Endothelial cell of umbilical vein (primary cell): ENCODE measurements around the gene TMPRSS4. TPM values are rescaled to one million over a fixed set of nuclear protein-coding genes. Genes with fewer than 3 reads are reported as not detected.

Source experiments
- BruUV-seq: library from RNA; stranded (reverse); fragments of 400-500 nt; replicated peaks from 2 replicates; lab custom pipeline; 2021; lab: Mats Ljungman, UMichigan
- CTCF ChIA-PET: fragments of 300-600, 350-600 bp; sonication (Branson Sonifier 250); formaldehyde crosslinking; loops from one replicate; lab custom pipeline; 2021; ENCODE audit warnings: antibody characterized with exemption, inconsistent platforms; lab: Charles Lee
- POLR2A ChIA-PET: fragments of 300-600, 350-600 bp; sonication (Branson Sonifier 250); formaldehyde crosslinking; loops from one replicate; lab custom pipeline; 2021; ENCODE audit warnings: antibody characterized with exemption, inconsistent platforms; lab: Charles Lee
- DNase-seq: peaks from one replicate; pipeline ENCODE4 v3.0.0-alpha.2; 2011; ENCODE audit warnings: low read depth, low spot score
- FAIRE-seq: peaks from 2 replicates; lab custom pipeline; 2011; peaks lifted over from hg19 to GRCh38; lab: Jason Lieb, UNC
- H2AFZ ChIP-seq: 2 replicates; pipeline ENCODE4 v1.6.0; 2012; ENCODE audit warnings: low read depth, low read length, control low read depth, inconsistent platforms
- H3K27ac ChIP-seq: 2 replicates; pipeline ENCODE4 v1.5.1; 2011; ENCODE audit warnings: low read depth, mild to moderate bottlenecking, control low read depth, low read length, moderate library complexity; ENCODE audit not compliant: insufficient read depth
- H3K27me3 ChIP-seq, 2 experiments: 2 replicates each; pipeline versions ENCODE4 v1.6.0 to v1.6.1; 2011; ENCODE audit warnings: low read length in 2 of 2, mixed read lengths in 1 of 2; ENCODE audit not compliant: control insufficient read depth in 2 of 2, insufficient read depth in 2 of 2
- H3K36me3 ChIP-seq, 2 experiments: 2 replicates in 1 of 2; 3 replicates in 1 of 2; pipeline ENCODE4 v1.5.1; 2011; ENCODE audit warnings: low read length in 2 of 2, mild to moderate bottlenecking in 1 of 2, moderate library complexity in 1 of 2; ENCODE audit not compliant: control insufficient read depth in 2 of 2, insufficient read depth in 2 of 2; ENCODE audit errors: extremely low read depth in 1 of 2
- H3K4me1 ChIP-seq: 3 replicates; pipeline ENCODE4 v1.5.1; 2011; ENCODE audit warnings: mild to moderate bottlenecking, low read length; ENCODE audit not compliant: control insufficient read depth, insufficient read depth; ENCODE audit errors: extremely low read depth
- H3K4me2 ChIP-seq: 2 replicates; pipeline ENCODE4 v1.6.1; 2011; ENCODE audit warnings: low read length, control low read depth, mixed read lengths; ENCODE audit not compliant: insufficient read depth
- H3K4me3 ChIP-seq, 3 experiments: fragments of 200-600 bp in 1 of 3; sonication (generic), shearing (Covaris generic) in 1 of 3; replicated peaks in 1 of 3; 2 replicates each; pipeline ENCODE4 v1.5.1; 2011 to 2016; ENCODE audit warnings: control low read depth in 3 of 3, low read length in 3 of 3, mild to moderate bottlenecking in 2 of 3, inconsistent platforms in 1 of 3, low read depth in 1 of 3, moderate library complexity in 1 of 3; ENCODE audit not compliant: insufficient read depth in 1 of 3
- H3K79me2 ChIP-seq: 2 replicates; pipeline ENCODE4 v1.6.0; 2012; ENCODE audit warnings: low read length, inconsistent platforms; ENCODE audit not compliant: control insufficient read depth, insufficient read depth
- H3K9ac ChIP-seq: replicated peaks from 2 replicates; pipeline ENCODE3; 2011; ENCODE audit warnings: low read length, control low read depth; ENCODE audit not compliant: insufficient read depth; ENCODE audit errors: extremely low read depth
- H3K9me1 ChIP-seq: replicated peaks from 3 replicates; pipeline ENCODE4 v1.6.0; 2011; ENCODE audit warnings: mild to moderate bottlenecking, low read length; ENCODE audit not compliant: control insufficient read depth, insufficient read depth; ENCODE audit errors: extremely low read depth
- H3K9me3 ChIP-seq: replicated peaks from 2 replicates; pipeline ENCODE4 v1.5.1; 2012; ENCODE audit warnings: low read length, inconsistent platforms; ENCODE audit not compliant: control insufficient read depth, insufficient read depth
- H4K20me1 ChIP-seq: replicated peaks from 2 replicates; pipeline ENCODE3; 2011; ENCODE audit warnings: mild to moderate bottlenecking, low read length; ENCODE audit not compliant: control insufficient read depth, insufficient read depth; ENCODE audit errors: extremely low read depth
- EZH2 ChIP-seq: IDR thresholded peaks from 2 replicates; pipeline ENCODE4 v1.6.1; 2012; ENCODE audit warnings: borderline replicate concordance, low read depth, mild to moderate bottlenecking, moderate library complexity, low read length, inconsistent platforms; ENCODE audit not compliant: severe bottlenecking
- FOS ChIP-seq: IDR thresholded peaks from 2 replicates; pipeline ENCODE4 v1.6.1; 2011; ENCODE audit warnings: mild to moderate bottlenecking, low read length, moderate library complexity, borderline replicate concordance; ENCODE audit not compliant: insufficient read depth
- GATA2 ChIP-seq: IDR thresholded peaks from 2 replicates; pipeline ENCODE4 v1.7.0; 2011; ENCODE audit warnings: low read depth, mild to moderate bottlenecking, moderate library complexity, mixed read lengths, low read length; ENCODE audit not compliant: insufficient read length, insufficient read depth
- JUN ChIP-seq: IDR thresholded peaks from 2 replicates; pipeline ENCODE4 v1.6.1; 2011; ENCODE audit warnings: borderline replicate concordance, low read depth; ENCODE audit not compliant: insufficient read length, insufficient read depth
- POLR2AphosphoS5 ChIP-seq: IDR thresholded peaks from 2 replicates; pipeline ENCODE4 v1.6.1; 2012; ENCODE audit warnings: low read depth, mild to moderate bottlenecking, control low read depth, low read length, moderate library complexity; ENCODE audit not compliant: insufficient read depth
- dilution Hi-C: fragments of 300-500 bp; cut with MboI; formaldehyde crosslinking; loops from one replicate; pipeline ENCODE4 v1.15.0; 2019; ENCODE audit warnings: low sequenced_read_pairs; ENCODE audit not compliant: extremely low pct_ligation_motif_present
- intact Hi-C: fragments of 100-400 bp; cut with micrococcal nuclease; formaldehyde crosslinking; loops from one replicate; pipeline ENCODE4 v1.10.0; 2022
- polyA plus RNA-seq, 4 experiments: library from polyadenylated mRNA; depleted of rRNA in 3 of 4; stranded (reverse) in 3 of 4; unstranded in 1 of 4; fragments of >200 nt; gene quantifications; 2 replicates each; pipeline versions ENCODE4 v1.2.1 to v1.2.3, GENCODE V29; 2011 to 2012; ENCODE audit warnings: missing spikeins in 1 of 4
- total RNA-seq: library from RNA; stranded (reverse); gene quantifications from 2 replicates; pipeline ENCODE4 v1.2.3, GENCODE V29; 2021

Gene TMPRSS4
- total and polyA plus RNA-seq, 2 donors (not counting 3 experiments of a cell fraction or from before 2014, with no cell fraction given) = not detected

DNA sequence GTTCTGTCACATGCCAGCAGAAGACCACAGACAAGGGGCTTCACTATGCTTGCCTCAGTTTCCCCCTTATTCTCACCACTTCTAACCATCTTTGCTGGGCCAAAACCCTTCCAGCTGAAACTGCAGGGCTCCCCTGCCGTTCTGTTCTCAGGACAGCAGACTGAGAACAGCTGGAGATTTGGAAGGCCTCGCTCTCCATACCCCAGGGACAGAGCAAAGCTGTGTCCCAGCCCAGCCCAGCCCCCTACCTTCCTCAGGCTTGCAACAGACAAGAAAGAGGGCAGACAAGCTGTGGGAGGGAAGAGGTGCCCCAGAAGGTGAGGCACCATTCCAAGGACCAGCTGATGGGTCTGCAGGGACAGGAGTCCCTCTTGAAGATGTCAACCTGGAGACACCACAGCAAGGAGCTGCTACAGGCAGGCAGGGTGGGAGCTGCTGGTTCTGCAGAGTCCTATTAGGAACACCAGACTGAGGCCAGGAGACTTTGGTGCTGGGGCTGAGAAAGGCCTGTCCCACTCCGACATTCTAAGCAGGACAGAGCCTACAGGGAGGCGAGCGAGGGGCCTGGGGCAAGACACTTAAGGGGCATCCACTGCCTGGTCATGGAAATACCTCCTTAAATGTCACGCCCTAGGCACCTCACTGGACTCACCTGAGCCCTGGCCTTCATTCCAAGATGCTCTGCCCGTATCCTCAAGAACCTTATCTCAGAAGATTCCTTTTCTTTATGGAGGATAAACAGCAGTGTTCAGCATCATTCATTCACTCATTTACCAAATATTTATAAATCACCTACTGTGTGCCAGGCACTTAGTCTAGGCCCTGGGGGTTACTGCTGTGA lies 92.6 kb downstream of the TMPRSS4 start:
- Histone ChIP-seq H3K4me3 (no peak overlapping the region), H3K27me3 (peaks cover 4 to 15% of the 10 kb centered on the region in 2 experiments), H3K4me2 (no peak overlapping the region), H3K4me1 (no peaks in the 10 kb centered on the region), H3K9ac (no peak overlapping the region), H3K9me1 (no peaks in the 10 kb centered on the region), H3K27ac (no peak overlapping the region), H3K36me3 (no peaks in the 10 kb centered on the region), H4K20me1 (no peaks in the 10 kb centered on the region), H3K9me3 (no peaks in the 10 kb centered on the region), H2AFZ (no peak overlapping the region), H3K79me2 (no peaks in the 10 kb centered on the region)
- intact Hi-C loops = no loop called here
- POLR2A ChIA-PET = no interaction called here
- TF ChIP-seq EZH2 (no peak), JUN (no peak), POLR2AphosphoS5 (no peak), FOS (no peak)
- no peak for FAIRE-seq
- CTCF ChIA-PET = interaction anchor here (0.7 to 4.7 kb wide), 7 partner anchors 10 to 361 kb away, joined by 3 to 112 read pairs (median 14); no protein-coding TSS in a partner anchor
- BruUV-seq = no TSS peak
- dilution Hi-C loops = no loop called here
- DNase-seq = no peak

DNA sequence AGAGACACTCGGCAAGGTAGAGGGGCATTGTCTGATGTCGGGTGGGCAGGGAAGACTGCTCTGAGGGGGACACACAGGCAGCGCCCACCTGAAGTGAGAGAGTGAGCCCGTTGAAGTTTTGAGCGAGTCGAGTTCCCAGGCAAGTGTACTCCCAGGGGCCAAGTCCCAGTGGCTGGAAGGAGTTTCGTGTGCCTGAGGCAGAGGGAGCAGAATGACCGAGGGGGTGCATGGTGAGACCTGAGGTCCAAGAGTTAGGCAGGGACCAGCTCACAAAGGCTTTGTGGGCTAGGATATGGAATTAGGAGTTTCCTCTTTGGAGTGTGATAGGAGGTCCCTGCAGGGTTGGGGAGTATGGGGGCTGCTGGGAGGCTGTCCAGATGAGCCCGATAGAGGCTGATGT lies 93.4 kb downstream of the TMPRSS4 start:
- no peaks in the 10 kb centered on the region for H3K4me1 ChIP-seq
- no peak overlapping the region for H3K27ac ChIP-seq
- no peak overlapping the region for H3K4me2 ChIP-seq
- no peaks in the 10 kb centered on the region for H3K9me3 ChIP-seq
- FAIRE-seq (no peak), DNase-seq (no peak)
- H3K27me3 ChIP-seq = peaks cover 7 to 20% of the 10 kb centered on the region in 2 experiments
- no peak overlapping the region for H3K9ac ChIP-seq
- no peaks in the 10 kb centered on the region for H3K36me3 ChIP-seq
- ChIA-PET POLR2A (no interaction called here), CTCF (interaction anchor here (1.0 to 4.7 kb wide), 8 partner anchors 9 to 362 kb away, joined by 3 to 112 read pairs (median 12); no protein-coding TSS in a partner anchor)
- no peak overlapping the region for H3K4me3 ChIP-seq
- H3K79me2 ChIP-seq = no peaks in the 10 kb centered on the region
- no TSS peak for BruUV-seq
- dilution Hi-C loops = no loop called here
- no peak overlapping the region for H2AFZ ChIP-seq
- intact Hi-C loops = no loop called here
- H4K20me1 ChIP-seq = no peaks in the 10 kb centered on the region
- no peaks in the 10 kb centered on the region for H3K9me1 ChIP-seq
- TF ChIP-seq JUN (no peak), GATA2 (no peak), POLR2AphosphoS5 (no peak)
